GM21360 (cell line): ENCODE data around the gene RBMS1.

Experiments
- ATAC-seq: cut with Tn5 transposase; IDR thresholded peaks from one replicate; pipeline ENCODE4 v1.9.1; 2021; ENCODE audit warnings: mild to moderate bottlenecking, moderate library complexity; ENCODE audit not compliant: unreplicated experiment

Gene RBMS1

GRCh38 chr2:160232905-160233475 lies 260.6 kb downstream of the RBMS1 start:
- ATAC-seq = no peak

GRCh38 chr2:160229591-160229990 lies 264.0 kb downstream of the RBMS1 start:
- ATAC-seq = no peak

GRCh38 chr2:160228141-160228917 lies 265.3 kb downstream of the RBMS1 start:
- no peak for ATAC-seq

- ATAC-seq = no peak
Measured at GRCh38 chr2:160227293-160227915, 266.2 kb downstream of the RBMS1 start.

GRCh38 chr2:160226367-160226766 lies 267.2 kb downstream of the RBMS1 start:
- ATAC-seq = no peak

DNA sequence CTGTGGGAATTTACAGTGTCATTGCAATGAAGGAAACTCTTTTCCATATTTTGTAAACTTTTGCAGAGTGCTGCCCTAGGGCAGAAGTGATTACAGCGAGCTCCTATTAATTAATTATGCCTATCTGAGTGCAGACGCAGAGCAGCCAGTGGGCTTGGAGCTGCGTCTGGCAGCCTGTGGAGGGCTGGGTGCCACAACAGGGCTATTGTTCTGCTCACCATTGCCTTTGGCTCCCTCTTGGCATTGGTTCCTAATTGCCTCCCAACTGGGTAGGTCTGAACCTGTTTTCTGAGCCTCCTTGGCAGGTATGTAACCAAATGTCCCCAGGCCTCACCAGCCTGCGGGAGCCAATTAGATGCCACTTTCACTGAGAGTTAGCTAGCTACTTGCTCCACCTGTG lies 267.9 kb downstream of the RBMS1 start:
- no peak for ATAC-seq

GRCh38 chr2:160224507-160224906 lies 269.1 kb downstream of the RBMS1 start:
- ATAC-seq = no peak

DNA sequence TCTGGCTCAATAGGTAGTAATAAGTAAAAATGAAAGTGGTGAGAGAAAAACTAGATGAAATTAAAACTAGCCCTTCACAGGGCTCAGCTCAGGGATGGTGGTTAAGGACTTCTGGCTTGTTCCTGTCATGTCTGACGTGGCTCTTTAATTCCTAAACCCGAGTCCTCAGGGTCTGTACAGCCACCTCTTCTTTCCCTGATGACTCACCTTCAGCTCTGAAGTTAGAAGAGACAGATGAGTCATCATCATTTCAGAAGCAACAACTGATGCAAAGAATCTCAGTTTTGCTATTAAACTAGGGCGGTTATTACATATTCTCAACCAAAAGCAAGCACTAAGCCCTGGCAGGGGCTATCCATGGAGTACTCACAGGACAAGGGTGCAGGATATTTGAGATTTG lies 269.5 kb downstream of the RBMS1 start:
- ATAC-seq = peak; percentile 96

DNA sequence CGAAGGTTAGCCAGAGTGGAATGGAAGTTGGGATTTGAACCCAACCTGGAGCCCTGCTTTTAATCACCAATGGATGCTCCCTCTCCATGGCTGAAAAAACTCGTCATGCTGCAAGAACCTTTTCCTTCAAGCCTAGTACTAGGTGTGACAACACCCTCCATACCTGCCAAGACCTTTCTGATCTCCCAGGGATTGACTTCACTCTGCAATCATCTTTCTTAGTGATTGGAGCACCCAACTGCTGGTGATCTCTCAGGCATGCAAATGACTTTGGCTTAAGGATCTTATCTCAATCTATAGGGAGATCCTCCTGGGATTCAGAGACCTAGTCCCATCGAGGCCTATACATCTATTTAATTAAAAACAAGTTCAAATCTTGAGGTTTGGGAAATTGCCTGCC lies 270.0 kb downstream of the RBMS1 start:
- no peak for ATAC-seq

- no peak for ATAC-seq
Measured at GRCh38 chr2:160222546-160223283, 270.9 kb downstream of the RBMS1 start.
